Upper lobe of right lung (tissue), 1 donor: ENCODE results near the gene STARD13. TPM values are rescaled to one million over a fixed set of nuclear protein-coding genes. Genes with fewer than 3 reads are reported as not detected.

Experiments used
- ATAC-seq: fragments of 200-7000 bp; cut with Tn5 transposase; one replicate; pipeline ENCODE4 v1.9.1; 2020; ENCODE audit warnings: mild to moderate bottlenecking, moderate library complexity
- DNase-seq: peaks from one replicate; pipeline ENCODE4 v3.0.0-alpha.2; 2020
- H3K27ac ChIP-seq: fragments of 200-600 bp; one replicate; pipeline ENCODE4 v1.8.0; 2022
- H3K27me3 ChIP-seq: fragments of 200-600 bp; one replicate; pipeline ENCODE4 v1.8.0; 2022; ENCODE audit warnings: mild to moderate bottlenecking
- H3K36me3 ChIP-seq: fragments of 200-600 bp; one replicate; pipeline ENCODE4 v1.8.0; 2022
- H3K4me1 ChIP-seq: fragments of 200-600 bp; one replicate; pipeline ENCODE4 v1.8.0; 2022
- H3K4me3 ChIP-seq: fragments of 200-600 bp; one replicate; pipeline ENCODE4 v1.8.0; 2022; ENCODE audit warnings: mild to moderate bottlenecking
- H3K9me3 ChIP-seq: fragments of 200-600 bp; one replicate; pipeline ENCODE4 v1.8.0; 2022
- intact Hi-C: fragments of 100-400 bp; cut with DNase I; formaldehyde crosslinking; loops from one replicate; pipeline ENCODE4 v1.11.0; 2022
- total RNA-seq: library from RNA; stranded (reverse); fragmentation: NEBNext Ultra II Directional; extraction: Animal tissue kit (Norgen Biotek cat#: 25700); gene quantifications from one replicate; pipeline ENCODE4 v1.2.1, GENCODE V29; 2021
- TF ChIP-seq, protein P1 (sequence below): fragments of 200-600 bp; IDR thresholded peaks from one replicate; pipeline ENCODE4 v1.8.0; 2022; ENCODE audit warnings: antibody characterized with exemption
- donor health status: DM: no; HTN: yes; CAD: no; lungs with severe emphysema.

Gene STARD13
- total RNA-seq, 1 donor from 2014 or later: 60.4 TPM

DNA sequence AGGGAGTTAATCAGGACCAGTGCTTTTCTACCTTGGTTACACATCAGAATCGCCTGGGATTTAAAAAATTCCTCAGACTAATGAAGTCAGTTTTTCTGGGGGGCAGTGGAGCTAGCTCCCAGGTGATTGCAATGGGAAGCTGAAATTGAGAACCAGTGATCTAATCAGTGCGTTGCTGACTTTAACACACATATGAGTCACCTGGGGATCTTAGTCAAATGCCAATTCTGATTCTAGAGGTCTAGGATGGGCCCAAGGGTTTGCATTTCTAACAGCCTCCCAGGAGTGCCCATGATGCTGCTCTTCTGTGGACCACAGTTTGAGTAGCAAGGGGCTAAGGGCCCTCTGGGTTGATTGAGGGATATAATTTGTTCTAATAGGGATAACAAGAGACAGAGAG, 214.8 kb downstream of the STARD13 start:
- H3K27me3 ChIP-seq: no peaks in the 10 kb centered on the region
- TF ChIP-seq, protein P1, sequence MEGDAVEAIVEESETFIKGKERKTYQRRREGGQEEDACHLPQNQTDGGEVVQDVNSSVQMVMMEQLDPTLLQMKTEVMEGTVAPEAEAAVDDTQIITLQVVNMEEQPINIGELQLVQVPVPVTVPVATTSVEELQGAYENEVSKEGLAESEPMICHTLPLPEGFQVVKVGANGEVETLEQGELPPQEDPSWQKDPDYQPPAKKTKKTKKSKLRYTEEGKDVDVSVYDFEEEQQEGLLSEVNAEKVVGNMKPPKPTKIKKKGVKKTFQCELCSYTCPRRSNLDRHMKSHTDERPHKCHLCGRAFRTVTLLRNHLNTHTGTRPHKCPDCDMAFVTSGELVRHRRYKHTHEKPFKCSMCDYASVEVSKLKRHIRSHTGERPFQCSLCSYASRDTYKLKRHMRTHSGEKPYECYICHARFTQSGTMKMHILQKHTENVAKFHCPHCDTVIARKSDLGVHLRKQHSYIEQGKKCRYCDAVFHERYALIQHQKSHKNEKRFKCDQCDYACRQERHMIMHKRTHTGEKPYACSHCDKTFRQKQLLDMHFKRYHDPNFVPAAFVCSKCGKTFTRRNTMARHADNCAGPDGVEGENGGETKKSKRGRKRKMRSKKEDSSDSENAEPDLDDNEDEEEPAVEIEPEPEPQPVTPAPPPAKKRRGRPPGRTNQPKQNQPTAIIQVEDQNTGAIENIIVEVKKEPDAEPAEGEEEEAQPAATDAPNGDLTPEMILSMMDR: no peak
- H3K27ac ChIP-seq: no peak overlapping the region

DNA sequence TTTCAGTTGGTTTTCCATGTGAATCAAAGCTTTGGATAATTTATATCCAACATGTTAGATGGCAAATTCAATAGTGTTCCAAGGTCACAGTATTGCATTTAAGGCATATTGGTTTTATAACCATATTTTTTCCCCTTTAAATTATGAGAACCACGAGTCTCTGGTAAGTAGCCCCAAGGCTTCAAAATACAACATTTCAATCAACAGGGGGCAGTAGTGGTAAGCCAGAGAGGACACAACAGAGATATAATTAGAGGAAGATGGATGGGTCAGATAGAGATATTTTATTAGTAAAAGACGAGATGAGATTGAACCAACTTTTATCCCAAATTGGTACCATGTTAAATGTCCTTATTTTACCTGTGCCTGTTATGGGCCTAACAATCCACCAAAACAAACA, 216.2 kb downstream of the STARD13 start:
- intact Hi-C loops: no loop called here
- Histone ChIP-seq H3K27ac (no peak overlapping the region), H3K4me3 (no peak overlapping the region), H3K27me3 (no peaks in the 10 kb centered on the region), H3K9me3 (no peaks in the 10 kb centered on the region), H3K4me1 (no peaks in the 10 kb centered on the region), H3K36me3 (no peaks in the 10 kb centered on the region)
- ATAC-seq (peak; percentile 32), DNase-seq (no peak)
- TF ChIP-seq, protein P1: peak; percentile 42

More for the DNA sequence above, 214.8 kb downstream of the STARD13 start:
- H3K36me3 ChIP-seq: no peaks in the 10 kb centered on the region
- H3K9me3 ChIP-seq: no peaks in the 10 kb centered on the region
- ATAC-seq (no peak), DNase-seq (no peak)
- intact Hi-C loops: no loop called here
- H3K4me1 ChIP-seq: no peaks in the 10 kb centered on the region
- H3K4me3 ChIP-seq: no peak overlapping the region

DNA sequence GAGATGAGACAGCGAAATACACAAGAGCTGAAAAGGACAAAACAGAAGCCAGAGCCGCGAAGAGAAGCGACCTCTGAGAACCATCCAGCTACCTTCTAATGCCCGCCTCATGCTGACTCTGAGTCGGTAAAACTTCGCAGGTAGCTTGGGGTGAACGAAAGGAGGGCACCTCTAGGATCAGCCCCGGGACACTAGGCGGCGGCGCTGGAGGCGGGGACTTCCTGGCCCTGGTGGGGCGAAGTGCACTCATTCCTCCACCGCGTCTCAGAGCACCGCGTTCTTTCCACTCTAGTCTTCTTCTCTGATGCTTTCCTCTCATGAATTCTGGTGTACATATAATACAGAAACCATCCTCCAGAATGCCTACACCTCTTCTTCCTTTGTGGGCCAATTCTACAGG, 219.2 kb downstream of the STARD13 start:
- intact Hi-C loops: no loop called here
- Histone ChIP-seq H3K4me1 (no peaks in the 10 kb centered on the region), H3K9me3 (no peaks in the 10 kb centered on the region), H3K36me3 (no peaks in the 10 kb centered on the region), H3K4me3 (no peak overlapping the region), H3K27me3 (no peaks in the 10 kb centered on the region), H3K27ac (no peak overlapping the region)
- TF ChIP-seq, protein P1: no peak
- no peak for ATAC-seq
- DNase-seq: no peak

DNA sequence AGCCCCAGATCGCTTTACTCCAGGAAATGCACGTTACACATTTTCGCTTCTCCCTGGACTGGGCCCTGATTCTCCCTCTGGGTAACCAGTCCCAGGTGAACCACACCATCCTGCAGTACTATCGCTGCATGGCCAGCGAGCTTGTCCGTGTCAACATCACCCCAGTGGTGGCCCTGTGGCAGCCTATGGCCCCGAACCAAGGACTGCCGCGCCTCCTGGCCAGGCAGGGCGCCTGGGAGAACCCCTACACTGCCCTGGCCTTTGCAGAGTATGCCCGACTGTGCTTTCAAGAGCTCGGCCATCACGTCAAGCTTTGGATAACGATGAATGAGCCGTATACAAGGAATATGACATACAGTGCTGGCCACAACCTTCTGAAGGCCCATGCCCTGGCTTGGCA, 224.7 kb downstream of the STARD13 start:
- Histone ChIP-seq H3K27ac (no peak overlapping the region), H3K27me3 (no peaks in the 10 kb centered on the region), H3K36me3 (no peaks in the 10 kb centered on the region), H3K9me3 (no peaks in the 10 kb centered on the region), H3K4me3 (no peak overlapping the region), H3K4me1 (no peaks in the 10 kb centered on the region)
- TF ChIP-seq, protein P1: no peak
- no peak for ATAC-seq
- intact Hi-C loops: no loop called here
- DNase-seq: no peak

DNA sequence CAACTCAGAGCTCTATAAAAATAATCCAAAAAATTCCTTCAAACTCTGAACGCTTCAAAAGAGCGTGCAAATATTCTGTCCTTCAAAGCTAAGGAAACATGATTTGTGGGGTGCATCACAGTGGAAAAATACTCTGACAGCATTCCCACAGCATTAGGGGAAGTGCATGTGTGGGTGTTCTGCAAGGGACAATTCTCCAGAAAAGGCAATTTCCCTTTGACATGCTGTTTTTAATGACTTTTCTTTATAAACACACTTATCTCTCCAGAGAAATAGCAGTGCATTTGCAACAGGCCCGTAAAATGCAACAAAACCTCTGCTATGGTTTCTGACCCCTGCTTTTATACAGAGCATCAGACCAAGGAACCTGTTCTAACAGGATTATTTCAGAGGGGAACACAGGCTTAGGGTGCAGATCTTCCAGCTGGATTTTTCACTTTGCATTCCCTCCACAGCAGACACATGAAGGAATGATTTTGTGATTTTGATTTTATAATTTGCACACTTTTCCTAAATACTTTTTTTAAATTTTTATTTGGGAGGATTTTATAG, 226.7 kb downstream of the STARD13 start:
- DNase-seq: no peak
- Histone ChIP-seq H3K36me3 (no peaks in the 10 kb centered on the region), H3K4me1 (no peaks in the 10 kb centered on the region), H3K27ac (no peak overlapping the region), H3K9me3 (no peaks in the 10 kb centered on the region), H3K4me3 (no peak overlapping the region), H3K27me3 (no peaks in the 10 kb centered on the region)
- TF ChIP-seq, protein P1: no peak
- ATAC-seq: no peak
- intact Hi-C loops: loop anchor here (5.0 kb wide), 1 partner anchor 182 kb away; no protein-coding TSS in a partner anchor
